HEK293 (cell line): ENCODE results near the gene LANCL2.

Experiments
- BCL11A ChIP-seq: fragments of 450-650 bp; formaldehyde crosslinking; IDR thresholded peaks from 2 replicates; pipeline ENCODE4 v1.5.1; 2016; ENCODE audit warnings: low read depth, missing biosample characterization, missing genetic modification characterization
- CTCF ChIP-seq: fragments of 450-650 bp; formaldehyde crosslinking; IDR thresholded peaks from 2 replicates; pipeline ENCODE4 v1.5.1; 2016; ENCODE audit warnings: missing biosample characterization, missing genetic modification characterization
- REST ChIP-seq: fragments of 450-650 bp; formaldehyde crosslinking; IDR thresholded peaks from 2 replicates; pipeline ENCODE4 v1.5.1; 2016; ENCODE audit warnings: missing biosample characterization, missing genetic modification characterization
- YY1 ChIP-seq: fragments of 450-650 bp; formaldehyde crosslinking; IDR thresholded peaks from 2 replicates; pipeline ENCODE4 v1.5.1; 2018; ENCODE audit warnings: missing biosample characterization, missing genetic modification characterization
- ZFHX2 ChIP-seq: fragments of 450-650 bp; formaldehyde crosslinking; conservative IDR thresholded peaks from 2 replicates; pipeline ENCODE4 v1.5.1; 2016; ENCODE audit warnings: missing biosample characterization, missing genetic modification characterization
- ZNF133 ChIP-seq: fragments of 450-650 bp; formaldehyde crosslinking; IDR thresholded peaks from 2 replicates; pipeline ENCODE4 v1.5.1; 2016; ENCODE audit warnings: missing biosample characterization, missing genetic modification characterization
- ZNF624 ChIP-seq: fragments of 450-650 bp; formaldehyde crosslinking; IDR thresholded peaks from 2 replicates; pipeline ENCODE4 v1.5.1; 2017; ENCODE audit warnings: missing biosample characterization, missing genetic modification characterization
- ZNF670 ChIP-seq: fragments of 450-650 bp; formaldehyde crosslinking; IDR thresholded peaks from 2 replicates; pipeline ENCODE4 v1.5.1; 2016; ENCODE audit warnings: missing biosample characterization, missing genetic modification characterization, low read depth

DNA sequence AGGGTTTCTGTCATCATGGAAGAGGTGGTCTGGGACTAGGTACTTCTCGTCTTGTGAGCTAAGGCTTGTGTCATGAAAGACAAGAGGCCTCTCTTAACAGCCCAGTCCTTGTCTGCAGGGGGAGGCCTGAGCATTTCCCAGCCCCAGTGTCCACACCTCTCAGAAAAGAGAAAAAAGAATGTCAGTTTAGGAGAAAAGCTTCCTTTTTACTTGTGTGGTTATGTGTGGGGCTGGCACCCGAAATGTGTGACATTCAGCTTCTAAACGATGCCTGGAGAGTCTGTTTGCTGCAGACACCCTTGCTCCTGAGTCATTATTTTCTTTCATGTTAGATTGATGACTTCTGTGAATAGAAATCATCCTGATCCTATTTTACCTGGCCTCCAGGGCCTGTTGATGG lies 67.4 kb downstream of the LANCL2 start:
- TF ChIP-seq ZNF133: no peak
- no peak for TF ChIP-seq CTCF (tag by site-specific recombination)
- TF ChIP-seq REST (tag by site-specific recombination): no peak
- no peak for TF ChIP-seq BCL11A (tag by site-specific recombination)
- no peak for TF ChIP-seq YY1 (tag by site-specific recombination)
- TF ChIP-seq ZNF670 (tag by site-specific recombination): no peak
- TF ChIP-seq ZFHX2 (tag by site-specific recombination): no peak
- no peak for TF ChIP-seq ZNF624 (tag by site-specific recombination)
